CD14-positive monocyte (primary cell): ENCODE data around the gene PI4K2B. TPM values are rescaled to one million over a fixed set of nuclear protein-coding genes. Genes with fewer than 3 reads are reported as not detected.

ENCODE experiments used
- DNase-seq, 3 donors: peaks; one replicate each; pipeline ENCODE4 v3.0.0-alpha.2; 2011 to 2022
- H2AFZ ChIP-seq: 2 replicates; pipeline ENCODE4 v1.6.0; 2012; ENCODE audit warnings: mild to moderate bottlenecking, low read depth, low read length, inconsistent platforms; ENCODE audit not compliant: insufficient read depth, poor library complexity, severe bottlenecking
- H3K27ac ChIP-seq, 2 donors: 1 replicate in 1 of 2; 2 replicates in 1 of 2; pipeline ENCODE4 v1.5.1; 2012 to 2013; ENCODE audit warnings: low read length in 2 of 2, control low read depth in 1 of 2, inconsistent platforms in 1 of 2, low read depth in 1 of 2, mild to moderate bottlenecking in 1 of 2
- H3K27me3 ChIP-seq, 2 donors: one replicate each; pipeline versions ENCODE4 v1.6.0 to v1.6.1; 2011 to 2013; ENCODE audit warnings: low read length in 2 of 2; ENCODE audit not compliant: control insufficient read depth in 2 of 2, insufficient read depth in 2 of 2
- H3K36me3 ChIP-seq, 2 donors: replicated peaks in 1 of 2; 1 replicate in 1 of 2; 2 replicates in 1 of 2; pipeline versions ENCODE4 v1.5.1 to v1.6.1; 2012 to 2013; ENCODE audit warnings: low read length in 2 of 2, control low read depth in 1 of 2, inconsistent platforms in 1 of 2, mild to moderate bottlenecking in 1 of 2; ENCODE audit not compliant: insufficient read depth in 2 of 2, control insufficient read depth in 1 of 2
- H3K4me1 ChIP-seq, 2 donors: 1 replicate in 1 of 2; 2 replicates in 1 of 2; pipeline versions ENCODE4 v1.5.1 to v1.6.1; 2012 to 2013; ENCODE audit warnings: low read length in 2 of 2, control low read depth in 1 of 2, inconsistent platforms in 1 of 2, mild to moderate bottlenecking in 1 of 2, moderate library complexity in 1 of 2; ENCODE audit not compliant: insufficient read depth in 2 of 2, control insufficient read depth in 1 of 2
- H3K4me2 ChIP-seq: replicated peaks from 2 replicates; pipeline ENCODE3; 2012; ENCODE audit warnings: low read length, moderate library complexity, mild to moderate bottlenecking; ENCODE audit not compliant: poor library complexity, severe bottlenecking; ENCODE audit errors: extremely low read depth
- H3K4me3 ChIP-seq, 3 experiments: fragments of 200-600 bp in 1 of 3; sonication (generic) in 1 of 3; replicated peaks in 1 of 3; 1 replicate in 2 of 3; 2 replicates in 1 of 3; pipeline ENCODE4 v1.5.1; 2011 to 2013; ENCODE audit warnings: low read length in 3 of 3, mild to moderate bottlenecking in 3 of 3, control low read depth in 2 of 3, low read depth in 2 of 3, inconsistent platforms in 1 of 3, moderate library complexity in 1 of 3
- H3K79me2 ChIP-seq: 2 replicates; pipeline ENCODE4 v1.6.0; 2012; ENCODE audit warnings: mild to moderate bottlenecking, control low read depth, inconsistent platforms, low read length, moderate library complexity; ENCODE audit not compliant: insufficient read depth
- H3K9ac ChIP-seq: 2 replicates; pipeline ENCODE4 v1.6.0; 2017; ENCODE audit warnings: low read length, mild to moderate bottlenecking; ENCODE audit not compliant: insufficient read depth, poor library complexity, severe bottlenecking
- H3K9me3 ChIP-seq, 2 donors: replicated peaks in 1 of 2; 1 replicate in 1 of 2; 2 replicates in 1 of 2; pipeline versions ENCODE4 v1.5.1 to v1.6.1; 2012 to 2013; ENCODE audit warnings: low read length in 2 of 2, control low read depth in 1 of 2; ENCODE audit not compliant: control insufficient read depth in 1 of 2, insufficient read depth in 1 of 2
- H4K20me1 ChIP-seq: 2 replicates; pipeline ENCODE4 v1.6.0; 2012; ENCODE audit warnings: mild to moderate bottlenecking, low read length, control low read depth, moderate library complexity; ENCODE audit not compliant: insufficient read depth
- H3K27ac Mint-ChIP-seq, 7 donors: one replicate each; pipeline ENCODE4 v1.8.0; 2020; ENCODE audit warnings: mild to moderate bottlenecking in 7 of 7, mixed read lengths in 7 of 7, moderate library complexity in 6 of 7, inconsistent platforms in 2 of 7
- H3K27me3 Mint-ChIP-seq, 3 donors: one replicate each; pipeline ENCODE4 v1.8.0; 2021 to 2022; ENCODE audit warnings: low read depth in 3 of 3, mild to moderate bottlenecking in 3 of 3, mixed read lengths in 3 of 3, moderate library complexity in 3 of 3, inconsistent platforms in 1 of 3
- H3K36me3 Mint-ChIP-seq, 2 donors: one replicate each; pipeline ENCODE4 v1.8.0; 2020; ENCODE audit warnings: mixed read lengths in 2 of 2, inconsistent platforms in 1 of 2, mild to moderate bottlenecking in 1 of 2
- H3K4me1 Mint-ChIP-seq: one replicate; pipeline ENCODE4 v1.8.0; 2020; ENCODE audit warnings: mild to moderate bottlenecking, mixed read lengths
- H3K4me3 Mint-ChIP-seq, 2 donors: one replicate each; pipeline ENCODE4 v1.8.0; 2020; ENCODE audit warnings: mild to moderate bottlenecking in 2 of 2, mixed read lengths in 2 of 2, moderate library complexity in 1 of 2
- H3K9me3 Mint-ChIP-seq, 7 donors: one replicate each; pipeline ENCODE4 v1.8.0; 2020 to 2022; ENCODE audit warnings: mixed read lengths in 7 of 7, mild to moderate bottlenecking in 6 of 7, moderate library complexity in 6 of 7, inconsistent platforms in 2 of 7
- CTCF ChIP-seq: fragments of 200-600 bp; IDR thresholded peaks from one replicate; pipeline ENCODE4 v1.8.0; 2022; ENCODE audit warnings: antibody characterized with exemption, mild to moderate bottlenecking
- WGBS: methylation state at CpG from one replicate; pipeline ENCODE4 v1.1.5; 2013; ENCODE audit warnings: missing lambda C conversion rate; ENCODE audit not compliant: insufficient coverage; 5-methylcytosine and 5-hydroxymethylcytosine counted together
- intact Hi-C, 2 donors: fragments of 100-400 bp; cut with micrococcal nuclease; formaldehyde crosslinking; loops; one replicate each; pipeline versions ENCODE4 v1.15.0 to v1.15.1; 2023
- polyA plus RNA-seq, 3 donors: library from polyadenylated mRNA; depleted of rRNA in 1 of 3; unstranded in 2 of 3; stranded (reverse) in 1 of 3; fragments of 300-500 nt in 2 of 3; fragments of >200 nt in 1 of 3; fragmentation: Illumina TruSeq in 2 of 3; gene quantifications; 1 replicate in 2 of 3; 2 replicates in 1 of 3; pipeline ENCODE4 v1.2.3, GENCODE V29; 2012 to 2021

Gene PI4K2B
- polyA plus RNA-seq, 3 donors = 3.0 to 8.5 (median 7.4) TPM

DNA sequence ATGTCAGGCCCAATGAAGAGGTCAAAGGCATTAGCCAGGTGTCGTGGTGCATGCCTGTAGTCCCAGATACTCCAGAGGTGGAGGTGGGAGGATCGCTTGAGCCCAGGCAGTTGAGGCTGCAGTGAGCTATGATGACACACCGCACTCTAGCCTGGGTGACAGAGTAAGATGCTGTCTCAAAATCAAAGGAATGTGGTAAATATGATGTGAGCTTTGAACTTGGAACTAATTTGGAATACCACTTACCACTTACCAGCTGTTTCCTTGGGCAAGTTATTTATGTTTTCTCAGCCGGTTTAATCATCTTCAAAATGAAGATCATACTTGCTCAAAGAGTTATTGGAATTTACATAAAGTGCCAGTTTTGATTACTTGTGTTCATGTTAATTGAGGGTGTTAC, 49.8 kb upstream of the PI4K2B start:
- peaks cover 0 to 9% of the 10 kb centered on the region in 2 donors for H3K4me1 ChIP-seq
- intact Hi-C loops = no loop called here
- H3K27me3 Mint-ChIP-seq = peaks cover 0 to 1% (median 0%) of the 10 kb centered on the region in 3 donors
- H3K36me3 Mint-ChIP-seq = no peaks in the 10 kb centered on the region
- H3K27ac Mint-ChIP-seq = peak overlapping the region in 1 of 7 donors; percentile 20
- 100% methylated on average over 2 of the region's 4 CpGs for WGBS
- no peaks in the 10 kb centered on the region for H3K9me3 ChIP-seq
- H3K4me3 ChIP-seq = no peak overlapping the region
- H3K9me3 Mint-ChIP-seq = peaks cover 0 to 6% (median 3%) of the 10 kb centered on the region in 7 donors
- H4K20me1 ChIP-seq = no peaks in the 10 kb centered on the region
- no peak for DNase-seq
- no peaks in the 10 kb centered on the region for H3K79me2 ChIP-seq
- H3K4me1 Mint-ChIP-seq = peaks cover 11% of the 10 kb centered on the region
- H3K4me2 ChIP-seq = no peak overlapping the region
- H3K4me3 Mint-ChIP-seq = no peak overlapping the region
- TF ChIP-seq CTCF = no peak
- H2AFZ ChIP-seq = no peak overlapping the region
- peaks cover 0 to 3% of the 10 kb centered on the region in 2 donors for H3K36me3 ChIP-seq
- H3K27me3 ChIP-seq = no peaks in the 10 kb centered on the region
- no peak overlapping the region for H3K9ac ChIP-seq
- no peak overlapping the region for H3K27ac ChIP-seq

DNA sequence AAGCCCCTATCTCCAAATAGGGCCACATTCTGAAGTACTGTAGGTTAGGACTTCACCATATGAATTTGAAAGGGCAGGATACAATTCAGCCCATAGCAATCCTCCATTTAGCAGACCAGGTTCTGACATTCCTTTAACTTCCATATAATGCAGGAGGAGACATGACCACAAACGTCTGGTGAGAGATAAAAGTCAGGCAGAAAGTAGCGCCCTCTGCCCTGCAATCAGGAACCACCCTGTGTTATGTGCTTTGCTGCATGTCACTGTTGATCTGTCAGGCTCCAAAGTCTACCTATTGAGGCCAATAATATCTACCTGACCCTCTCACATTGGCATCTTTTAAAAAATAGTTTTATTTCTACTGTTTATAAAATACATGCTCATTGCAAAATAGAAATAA, 43.4 kb upstream of the PI4K2B start:
- TF ChIP-seq CTCF = no peak
- H3K4me2 ChIP-seq = no peak overlapping the region
- no peak overlapping the region for H3K4me3 ChIP-seq
- peaks cover 0 to 5% of the 10 kb centered on the region in 2 donors for H3K36me3 ChIP-seq
- Mint-ChIP-seq H3K36me3 (peaks cover 6 to 15% of the 10 kb centered on the region in 2 donors), H3K27ac (no peak overlapping the region), H3K4me3 (no peak overlapping the region), H3K9me3 (no peaks in the 10 kb centered on the region), H3K27me3 (no peaks in the 10 kb centered on the region), H3K4me1 (no peaks in the 10 kb centered on the region)
- no peak overlapping the region for H3K27ac ChIP-seq
- no peaks in the 10 kb centered on the region for H3K9me3 ChIP-seq
- no peaks in the 10 kb centered on the region for H4K20me1 ChIP-seq
- H3K4me1 ChIP-seq = no peaks in the 10 kb centered on the region
- no peak overlapping the region for H3K9ac ChIP-seq
- no CpG with 5 or more reads among the region's 2 CpGs for WGBS
- H2AFZ ChIP-seq = no peak overlapping the region
- no peak for DNase-seq
- no peaks in the 10 kb centered on the region for H3K79me2 ChIP-seq
- H3K27me3 ChIP-seq = no peaks in the 10 kb centered on the region
- intact Hi-C loops = no loop called here
